ENCODE results near the gene CCSER2.

- no peak for TF ChIP-seq CTCF (IDR thresholded peaks at IDR 0.05)
- TF ChIP-seq POLR2A (IDR thresholded peaks at IDR 0.05), result no peak
- no peak for TF ChIP-seq POLR2AphosphoS5 (IDR thresholded peaks at IDR 0.05)
These were observed 37.0 kb upstream of the CCSER2 start for GRCh38 chr10:84291384-84291783.

Measured in breast epithelium (tissue), 3 donors.